Fibroblast of lung (primary cell): ENCODE results near the gene PDCD10. TPM values are rescaled to one million over a fixed set of nuclear protein-coding genes. Genes with fewer than 3 reads are reported as not detected.

ENCODE experiments used
- DNase-seq, 2 donors: peaks; one replicate each; pipeline versions ENCODE4 v3.0.0 to v3.0.0-alpha.2; 2010; ENCODE audit warnings: low read depth in 2 of 2
- H2AFZ ChIP-seq: 2 replicates; pipeline ENCODE4 v1.5.1; 2012; ENCODE audit warnings: low read length, control low read depth, inconsistent platforms
- H3K27ac ChIP-seq: 2 replicates; pipeline ENCODE4 v1.5.1; 2011; ENCODE audit warnings: low read length, control low read depth; ENCODE audit not compliant: insufficient read depth
- H3K27me3 ChIP-seq: 2 replicates; pipeline ENCODE4 v1.5.1; 2011; ENCODE audit warnings: mild to moderate bottlenecking, low read length; ENCODE audit not compliant: control insufficient read depth, insufficient read depth
- H3K36me3 ChIP-seq: 2 replicates; pipeline ENCODE4 v1.5.1; 2011; ENCODE audit warnings: low read length; ENCODE audit not compliant: control insufficient read depth, insufficient read depth
- H3K4me1 ChIP-seq: 2 replicates; pipeline ENCODE4 v1.5.1; 2011; ENCODE audit warnings: low read length; ENCODE audit not compliant: control insufficient read depth, insufficient read depth; ENCODE audit errors: extremely low read depth
- H3K4me2 ChIP-seq: 2 replicates; pipeline ENCODE4 v1.5.1; 2011; ENCODE audit warnings: low read length, control low read depth; ENCODE audit not compliant: insufficient read depth; ENCODE audit errors: extremely low read depth
- H3K4me3 ChIP-seq, 4 experiments: fragments of 200-600 bp in 1 of 4; sonication (generic) in 1 of 4; replicated peaks in 1 of 4; 2 replicates each; pipeline ENCODE4 v1.5.1; 2011 to 2016; ENCODE audit warnings: low read length in 4 of 4, low read depth in 3 of 4, mild to moderate bottlenecking in 3 of 4, control low read depth in 2 of 4, inconsistent platforms in 1 of 4, mixed read lengths in 1 of 4; ENCODE audit not compliant: insufficient read depth in 1 of 4; ENCODE audit errors: control extremely low read depth in 1 of 4
- H3K79me2 ChIP-seq: 2 replicates; pipeline ENCODE4 v1.5.1; 2012; ENCODE audit warnings: mild to moderate bottlenecking, low read length, inconsistent platforms; ENCODE audit not compliant: control insufficient read depth, insufficient read depth
- H3K9ac ChIP-seq: 2 replicates; pipeline ENCODE4 v1.5.1; 2011; ENCODE audit warnings: mild to moderate bottlenecking, low read length, control low read depth; ENCODE audit not compliant: insufficient read depth
- H3K9me3 ChIP-seq: 2 replicates; pipeline ENCODE4 v1.5.1; 2012; ENCODE audit warnings: low read depth, low read length; ENCODE audit not compliant: control insufficient read depth, insufficient read depth
- H4K20me1 ChIP-seq: 2 replicates; pipeline ENCODE4 v1.5.1; 2011; ENCODE audit warnings: low read length; ENCODE audit not compliant: control insufficient read depth, insufficient read depth; ENCODE audit errors: extremely low read depth
- CTCF ChIP-seq, 2 donors: IDR thresholded peaks in 1 of 2; conservative IDR thresholded peaks in 1 of 2; 1 replicate in 1 of 2; 2 replicates in 1 of 2; pipeline ENCODE4 v1.5.1; 2011 to 2012; ENCODE audit warnings: low read length in 2 of 2, control low read depth in 1 of 2, inconsistent platforms in 1 of 2, low read depth in 1 of 2, mild to moderate bottlenecking in 1 of 2
- EZH2 ChIP-seq: IDR thresholded peaks from 2 replicates; pipeline ENCODE4 v1.5.1; 2012; ENCODE audit warnings: low read length, control low read depth, mild to moderate bottlenecking; ENCODE audit errors: missing control alignments
- polyA plus RNA-seq, 2 donors: library from polyadenylated mRNA; depleted of rRNA in 1 of 2; stranded (reverse) in 1 of 2; unstranded in 1 of 2; fragments of >200 nt; gene quantifications; 2 replicates each; pipeline ENCODE4 v1.2.1, GENCODE V29; 2011 to 2012; ENCODE audit warnings: missing spikeins in 1 of 2
- total RNA-seq: library from RNA; depleted of rRNA; stranded (reverse); fragments of >200 nt; gene quantifications from 2 replicates; pipeline ENCODE4 v1.2.1, GENCODE V29; 2014

Gene PDCD10
- total and polyA plus RNA-seq, 2 donors (not counting 1 experiment from before 2014, with no cell fraction given): 46.6 to 90.4 TPM

DNA sequence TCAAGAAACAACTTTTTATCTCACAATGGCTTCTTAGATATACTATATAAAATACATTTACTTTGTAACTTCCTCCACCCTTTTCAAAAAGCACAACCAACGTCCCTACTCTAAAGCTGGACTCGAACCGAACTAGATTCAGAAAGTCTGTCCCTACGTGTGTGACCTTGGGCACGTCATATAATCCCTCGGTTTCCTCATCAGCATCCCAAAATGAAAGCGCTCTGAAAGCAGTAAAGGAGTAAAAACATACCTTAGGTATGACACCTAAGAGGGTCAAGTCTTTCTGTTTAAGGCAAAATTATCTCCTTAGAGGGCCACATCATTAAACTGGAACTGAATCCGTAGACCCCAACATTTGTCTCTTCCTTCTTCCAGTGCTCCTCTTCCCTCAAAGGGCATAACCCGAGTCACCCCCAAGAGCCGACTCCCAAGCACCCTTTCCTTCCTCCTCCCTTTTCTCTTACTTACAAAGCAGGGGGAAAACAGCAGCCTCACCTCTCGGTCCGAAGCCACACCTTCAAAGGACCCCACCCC, 663 bp downstream of the PDCD10 start:
- Histone ChIP-seq H3K9ac (peak overlapping the region; percentile 90), H4K20me1 (peaks cover 1% of the 10 kb centered on the region), H3K9me3 (no peaks in the 10 kb centered on the region), H3K27ac (peak overlapping the region; percentile 95), H3K4me1 (peaks cover 2% of the 10 kb centered on the region), H3K27me3 (no peaks in the 10 kb centered on the region), H3K4me3 (peak overlapping the region; percentile 85 to 98 (median 92)), H3K4me2 (peak overlapping the region; percentile 49), H2AFZ (peak overlapping the region; percentile 99), H3K36me3 (no peaks in the 10 kb centered on the region), H3K79me2 (peaks cover 55% of the 10 kb centered on the region)
- TF ChIP-seq EZH2 (no peak), CTCF (conservative IDR thresholded peaks at IDR 0.05 in 1 of 2, IDR thresholded peaks at IDR 0.05 in 1 of 2; ENCODE audit: low read depth in 1 of 2, low read length in 2 of 2) (no peak)
- DNase-seq: peak; percentile 7 to 23

DNA sequence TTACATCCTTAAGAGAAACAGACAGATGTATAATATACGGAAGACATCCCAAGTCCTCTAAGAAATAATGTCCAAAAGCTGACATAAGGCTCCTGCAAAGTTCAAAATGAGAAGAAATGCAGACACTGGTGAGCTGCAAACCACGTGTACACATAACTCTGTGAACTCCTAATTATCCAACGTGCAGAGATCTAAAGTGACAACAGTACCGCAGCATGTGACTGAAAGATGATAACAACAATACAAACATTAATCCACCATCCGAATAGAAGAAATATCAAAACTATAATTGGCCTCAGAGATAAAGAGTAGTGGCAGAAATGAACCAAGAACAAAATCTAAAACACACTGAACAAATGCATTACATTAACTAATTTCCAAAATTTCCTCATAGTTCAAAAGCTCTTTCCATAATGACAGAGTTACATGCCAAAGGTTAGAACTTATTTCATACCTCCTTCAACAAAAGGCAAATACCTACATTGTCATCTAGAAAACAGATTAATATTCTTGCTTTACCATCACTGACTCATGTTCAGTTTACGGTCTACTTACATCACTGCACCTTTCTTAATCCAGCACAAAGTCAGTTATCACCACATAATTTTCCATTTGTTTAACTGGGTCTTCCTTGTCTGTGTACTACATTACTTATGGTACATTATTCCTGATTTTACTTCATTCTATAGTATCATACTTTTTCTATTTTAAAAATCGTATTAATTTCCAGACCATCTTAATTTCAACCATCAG, 2.2 kb downstream of the PDCD10 start:
- peak overlapping the region in 3 of 4 experiments; percentile 3 to 95 (median 85) for H3K4me3 ChIP-seq
- TF ChIP-seq CTCF (conservative IDR thresholded peaks at IDR 0.05 in 1 of 2, IDR thresholded peaks at IDR 0.05 in 1 of 2; ENCODE audit: low read depth in 1 of 2, low read length in 2 of 2) (no peak), EZH2 (no peak)
- H3K79me2 ChIP-seq: peaks cover 66% of the 10 kb centered on the region
- no peaks in the 10 kb centered on the region for H3K36me3 ChIP-seq
- H3K9me3 ChIP-seq: no peaks in the 10 kb centered on the region
- H3K27ac ChIP-seq: no peak overlapping the region
- peaks cover 2% of the 10 kb centered on the region for H3K4me1 ChIP-seq
- no peak overlapping the region for H3K9ac ChIP-seq
- peaks cover 1% of the 10 kb centered on the region for H4K20me1 ChIP-seq
- H3K27me3 ChIP-seq: no peaks in the 10 kb centered on the region
- peak overlapping the region; percentile 49 for H3K4me2 ChIP-seq
- DNase-seq: no peak
- H2AFZ ChIP-seq: no peak overlapping the region

GRCh38 chr3:167731393-167731792, 3.3 kb downstream of the PDCD10 start:
- no peak overlapping the region for H3K4me2 ChIP-seq
- no peaks in the 10 kb centered on the region for H3K36me3 ChIP-seq
- H3K4me3 ChIP-seq: no peak overlapping the region
- no peaks in the 10 kb centered on the region for H3K9me3 ChIP-seq
- peaks cover 2% of the 10 kb centered on the region for H3K4me1 ChIP-seq
- DNase-seq: no peak
- no peak overlapping the region for H3K27ac ChIP-seq
- H3K27me3 ChIP-seq: no peaks in the 10 kb centered on the region
- H3K79me2 ChIP-seq: peaks cover 77% of the 10 kb centered on the region
- TF ChIP-seq CTCF (conservative IDR thresholded peaks at IDR 0.05 in 1 of 2, IDR thresholded peaks at IDR 0.05 in 1 of 2; ENCODE audit: low read depth in 1 of 2, low read length in 2 of 2): no peak
- no peak for TF ChIP-seq EZH2
- H2AFZ ChIP-seq: no peak overlapping the region
- H3K9ac ChIP-seq: no peak overlapping the region
- peaks cover 1% of the 10 kb centered on the region for H4K20me1 ChIP-seq
